Measurements from ENCODE around the gene SAMMSON. TPM values are rescaled to one million over a fixed set of nuclear protein-coding genes. Genes with fewer than 3 reads are reported as not detected.

The SAMMSON gene
- total RNA-seq, 2 donors from 2014 or later = 0.42 TPM; not detected in 1

GRCh38 chr3:69987833-69988232, 11.7 kb upstream of the SAMMSON start:
- 91 to 100% methylated on average over 5 to 6 of the region's 6 CpGs for WGBS, 2 experiments (ENCODE audit: insufficient coverage in 1 of 2, insufficient read length in 1 of 2)
- no peak overlapping the region for H3K4me3 ChIP-seq (ENCODE audit: low read length)
- no peaks in the 10 kb centered on the region for H3K27me3 ChIP-seq (ENCODE audit: control insufficient read depth, insufficient read depth, low read length, poor library complexity, severe bottlenecking)
- no peaks in the 10 kb centered on the region for H3K9me3 ChIP-seq (ENCODE audit: control insufficient read depth, low read length)
- no peaks in the 10 kb centered on the region for H3K9me3 Mint-ChIP-seq
- H3K4me1 Mint-ChIP-seq = peaks cover 5% of the 10 kb centered on the region
- no peak for TF ChIP-seq CTCF (conservative IDR thresholded peaks at IDR 0.05)
- no peak for DNase-seq
- no peaks in the 10 kb centered on the region for H3K27me3 Mint-ChIP-seq (ENCODE audit: insufficient read depth)
- H3K4me3 Mint-ChIP-seq = no peak overlapping the region
- no peak overlapping the region for H3K27ac Mint-ChIP-seq
- no peaks in the 10 kb centered on the region for H3K4me1 ChIP-seq (ENCODE audit: control insufficient read depth, insufficient read depth, low read length)
- no peaks in the 10 kb centered on the region for H3K36me3 ChIP-seq (ENCODE audit: control insufficient read depth, insufficient read depth, low read length)
- no peaks in the 10 kb centered on the region for H3K36me3 Mint-ChIP-seq (ENCODE audit: low read depth)
- no peak overlapping the region for H3K9ac ChIP-seq (ENCODE audit: extremely low read depth, low read length, poor library complexity, severe bottlenecking)
- no peak overlapping the region for H3K27ac ChIP-seq (ENCODE audit: low read depth, low read length)

GRCh38 chr3:69993757-69994156, 5.8 kb upstream of the SAMMSON start:
- no peaks in the 10 kb centered on the region for H3K27me3 ChIP-seq (ENCODE audit: control insufficient read depth, insufficient read depth, low read length, poor library complexity, severe bottlenecking)
- 91% methylated on average over 4 of the region's 4 CpGs; no CpG with 5 or more reads in 1 of the 2 experiments for WGBS, 2 experiments (ENCODE audit: insufficient coverage in 1 of 2, insufficient read length in 1 of 2)
- H3K4me3 Mint-ChIP-seq = no peak overlapping the region
- no peaks in the 10 kb centered on the region for H3K4me1 ChIP-seq (ENCODE audit: control insufficient read depth, insufficient read depth, low read length)
- no peak for TF ChIP-seq CTCF (conservative IDR thresholded peaks at IDR 0.05)
- H3K9me3 ChIP-seq (ENCODE audit: control insufficient read depth, low read length) = no peaks in the 10 kb centered on the region
- no peaks in the 10 kb centered on the region for H3K36me3 ChIP-seq (ENCODE audit: control insufficient read depth, insufficient read depth, low read length)
- H3K9me3 Mint-ChIP-seq = no peaks in the 10 kb centered on the region
- no peaks in the 10 kb centered on the region for H3K4me1 Mint-ChIP-seq
- no peak overlapping the region for H3K9ac ChIP-seq (ENCODE audit: extremely low read depth, low read length, poor library complexity, severe bottlenecking)
- H3K36me3 Mint-ChIP-seq (ENCODE audit: low read depth) = no peaks in the 10 kb centered on the region
- H3K27me3 Mint-ChIP-seq (ENCODE audit: insufficient read depth) = no peaks in the 10 kb centered on the region
- H3K27ac ChIP-seq (ENCODE audit: low read depth, low read length) = no peak overlapping the region
- DNase-seq = no peak
- H3K27ac Mint-ChIP-seq = no peak overlapping the region
- no peak overlapping the region for H3K4me3 ChIP-seq (ENCODE audit: low read length)

GRCh38 chr3:69994919-69995318, 4.6 kb upstream of the SAMMSON start:
- Mint-ChIP-seq H3K4me3 (no peak overlapping the region), H3K27me3 (ENCODE audit: insufficient read depth) (no peaks in the 10 kb centered on the region), H3K4me1 (no peaks in the 10 kb centered on the region), H3K27ac (no peak overlapping the region), H3K36me3 (ENCODE audit: low read depth) (no peaks in the 10 kb centered on the region), H3K9me3 (no peaks in the 10 kb centered on the region)
- no peaks in the 10 kb centered on the region for H3K4me1 ChIP-seq (ENCODE audit: control insufficient read depth, insufficient read depth, low read length)
- H3K27me3 ChIP-seq (ENCODE audit: control insufficient read depth, insufficient read depth, low read length, poor library complexity, severe bottlenecking) = no peaks in the 10 kb centered on the region
- H3K36me3 ChIP-seq (ENCODE audit: control insufficient read depth, insufficient read depth, low read length) = no peaks in the 10 kb centered on the region
- H3K27ac ChIP-seq (ENCODE audit: low read depth, low read length) = no peak overlapping the region
- H3K4me3 ChIP-seq (ENCODE audit: low read length) = no peak overlapping the region
- no peaks in the 10 kb centered on the region for H3K9me3 ChIP-seq (ENCODE audit: control insufficient read depth, low read length)
- no peak for TF ChIP-seq CTCF (conservative IDR thresholded peaks at IDR 0.05)
- WGBS, 2 experiments (ENCODE audit: insufficient coverage in 1 of 2, insufficient read length in 1 of 2) = 89 to 96% methylated on average over 3 of the region's 3 CpGs
- DNase-seq = no peak
- H3K9ac ChIP-seq (ENCODE audit: extremely low read depth, low read length, poor library complexity, severe bottlenecking) = no peak overlapping the region
